ENCODE measurements around the gene FILIP1L.
"Not testable (repeated sequence)": the region's sequence is repeated elsewhere in the genome, so short reads cannot be mapped to it uniquely, and the experiment has no call there.

The FILIP1L gene

DNA sequence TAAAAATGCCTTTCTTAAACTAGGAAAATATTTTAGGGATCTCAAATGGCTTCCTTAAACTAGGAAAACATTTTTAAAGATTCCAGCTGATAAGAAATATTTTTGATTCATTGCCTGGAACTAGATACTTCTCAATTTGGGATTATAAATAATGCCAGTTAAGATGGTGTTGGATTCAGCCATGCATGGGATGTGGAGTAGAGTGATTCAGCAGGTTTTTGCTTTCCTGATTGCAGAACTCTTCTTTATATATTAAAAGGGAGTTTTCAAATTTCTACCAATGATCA, 15.6 kb downstream of the FILIP1L start:
- DNase-seq (ENCODE audit: low read depth), result no peak

DNA sequence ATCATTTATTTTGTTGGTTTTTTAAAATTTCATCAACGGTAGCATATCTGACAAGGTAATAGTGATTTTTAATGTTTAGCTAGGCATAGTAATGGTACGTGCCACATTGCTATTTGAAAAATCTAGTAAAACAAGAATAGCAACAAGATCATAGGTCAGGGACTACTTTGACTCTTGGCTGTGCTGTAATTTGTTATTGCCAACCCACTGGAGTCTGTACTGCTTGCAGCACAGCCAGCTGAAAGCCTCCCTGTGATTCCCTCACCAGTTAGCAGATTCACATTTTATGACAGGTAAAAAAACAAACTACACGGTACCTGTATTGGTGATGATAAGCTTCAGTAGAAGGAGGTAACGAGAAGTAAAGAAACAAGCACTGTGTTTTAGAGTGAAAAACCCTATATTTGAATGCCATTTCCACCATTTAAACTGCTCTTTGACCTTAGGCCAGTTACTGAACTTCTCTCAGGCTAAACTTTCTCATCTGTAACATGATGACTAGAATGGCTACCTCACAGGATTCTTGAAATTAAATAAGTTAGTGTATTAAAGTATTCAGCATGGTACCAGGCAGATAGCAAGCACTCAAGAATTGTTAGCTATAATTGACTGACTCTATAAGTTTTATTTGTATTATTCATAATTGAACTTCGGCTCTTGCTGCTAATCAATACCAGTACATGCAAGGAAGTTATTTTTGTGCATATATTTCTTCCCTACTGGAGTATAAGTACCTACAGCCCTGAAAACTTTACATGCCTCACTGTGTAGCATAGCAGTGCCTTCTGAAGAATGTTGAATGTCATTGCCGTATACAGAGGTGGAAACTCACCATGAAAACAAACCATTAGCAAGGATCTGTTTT, 16.1 kb downstream of the FILIP1L start:
- no peak for DNase-seq (ENCODE audit: low read depth)

DNA sequence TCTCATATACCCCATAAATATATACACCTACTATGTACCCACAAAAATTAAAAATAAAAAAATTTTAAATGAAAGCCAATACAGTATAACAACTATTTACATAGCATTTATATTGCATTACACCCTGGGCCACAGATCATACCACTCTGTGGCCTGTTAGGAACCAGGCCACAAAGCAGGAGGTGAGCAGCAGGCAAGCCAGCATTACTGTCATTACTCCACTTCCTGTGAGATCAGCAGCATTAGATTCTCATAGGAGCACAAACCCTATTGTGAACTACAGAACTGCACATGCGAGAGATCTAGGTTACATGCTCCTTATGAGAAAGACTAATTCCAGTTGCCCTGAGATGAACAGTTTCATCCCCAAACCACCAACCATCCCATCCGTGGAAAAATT, 17.4 kb downstream of the FILIP1L start:
- no peak for DNase-seq (ENCODE audit: low read depth)

DNA sequence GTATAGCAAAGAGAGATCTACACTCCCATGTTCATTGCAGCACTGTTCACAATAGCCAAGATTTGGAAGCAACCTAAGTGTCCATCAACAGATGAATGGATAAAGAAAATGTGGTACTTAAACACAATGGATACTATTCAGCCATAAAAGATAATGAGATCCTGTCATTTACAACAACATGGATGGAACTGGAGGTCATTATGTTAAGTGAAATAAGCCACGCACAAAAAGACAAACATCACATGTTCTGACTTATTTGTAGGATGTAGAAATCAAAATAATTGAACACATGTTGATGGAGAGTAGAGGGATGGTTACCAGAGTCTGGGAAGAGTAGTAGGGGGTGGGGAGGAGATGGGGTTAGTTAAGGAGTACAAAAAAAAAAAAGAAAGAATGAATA, 18.0 kb downstream of the FILIP1L start:
- not testable (repeated sequence) for DNase-seq (ENCODE audit: low read depth)

DNA sequence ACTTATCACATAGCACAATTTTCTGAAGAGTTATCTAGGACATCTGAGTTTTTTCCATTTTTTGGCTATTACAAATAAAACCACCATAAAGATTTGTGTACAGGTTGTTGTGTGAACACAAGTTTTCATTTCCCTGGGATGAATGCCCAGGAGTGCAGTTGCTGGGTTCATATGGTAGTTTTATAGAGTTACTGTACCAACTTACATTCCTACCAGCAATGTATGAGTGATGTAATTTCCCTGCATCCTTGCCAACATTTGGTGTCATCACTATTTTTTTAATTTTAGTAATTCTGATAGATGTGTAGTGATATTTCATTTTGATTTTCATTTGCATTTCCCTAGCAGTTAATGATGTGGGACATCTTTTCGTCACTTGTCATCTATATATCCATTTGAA, 20.5 kb downstream of the FILIP1L start:
- DNase-seq (ENCODE audit: low read depth), result no peak

DNA sequence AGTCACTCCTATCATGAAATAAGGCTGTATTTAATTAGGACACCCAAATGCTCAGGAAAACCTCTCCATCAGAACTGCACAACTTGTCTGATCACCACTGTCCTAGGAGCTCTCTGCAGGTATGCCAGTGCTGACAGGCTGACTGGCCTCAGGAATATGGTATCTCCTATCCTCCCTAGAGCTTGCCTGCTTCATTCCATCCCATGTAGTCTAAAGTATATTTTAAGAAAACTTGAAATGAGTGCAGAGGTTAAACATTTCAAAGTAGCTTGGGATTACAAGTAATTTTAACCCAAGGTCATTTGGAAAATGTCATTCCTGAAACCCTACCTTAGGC, 23.7 kb downstream of the FILIP1L start:
- DNase-seq (ENCODE audit: low read depth), result no peak

DNA sequence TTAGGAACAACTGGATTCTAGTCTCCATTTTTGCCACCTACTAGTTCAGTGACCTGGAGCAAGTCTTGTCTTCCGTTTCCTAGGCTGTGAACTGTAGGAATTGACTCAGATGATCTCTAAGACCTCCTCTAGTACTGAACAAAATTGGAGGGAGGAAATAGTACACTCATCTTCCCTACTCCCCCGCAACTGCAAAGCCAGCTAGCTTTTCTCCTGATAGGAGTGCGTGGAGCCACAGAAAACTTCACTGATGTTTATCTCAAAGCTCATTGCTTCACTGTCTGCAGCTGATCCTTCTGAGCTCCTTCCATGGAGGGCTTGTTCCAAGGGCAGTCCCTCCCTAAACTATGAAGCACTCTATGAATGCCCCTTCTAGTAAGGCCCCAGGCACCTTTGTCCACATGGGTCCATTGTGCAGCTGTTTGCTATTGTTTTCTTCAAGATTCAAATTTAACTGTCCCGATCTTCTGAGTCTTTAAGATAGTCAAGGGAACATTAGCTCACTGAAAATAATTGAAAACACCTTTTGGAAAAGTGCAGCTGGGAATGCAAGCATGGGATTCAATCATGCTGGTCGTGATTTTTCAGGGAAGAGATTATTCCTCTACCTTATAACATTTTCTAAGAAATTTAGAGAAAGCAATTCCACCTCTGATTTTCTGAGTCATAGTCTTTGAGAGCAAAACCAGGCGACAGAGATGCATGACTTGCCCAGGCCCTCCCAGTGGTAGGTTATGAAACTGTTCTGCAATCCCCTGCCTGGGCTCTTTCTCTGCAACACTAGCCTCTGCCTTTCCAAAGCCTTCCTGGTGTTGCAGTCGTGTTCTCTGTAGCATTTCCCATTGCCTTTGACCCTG, 24.3 kb downstream of the FILIP1L start:
- DNase-seq (ENCODE audit: low read depth), result peak; percentile 70

DNA sequence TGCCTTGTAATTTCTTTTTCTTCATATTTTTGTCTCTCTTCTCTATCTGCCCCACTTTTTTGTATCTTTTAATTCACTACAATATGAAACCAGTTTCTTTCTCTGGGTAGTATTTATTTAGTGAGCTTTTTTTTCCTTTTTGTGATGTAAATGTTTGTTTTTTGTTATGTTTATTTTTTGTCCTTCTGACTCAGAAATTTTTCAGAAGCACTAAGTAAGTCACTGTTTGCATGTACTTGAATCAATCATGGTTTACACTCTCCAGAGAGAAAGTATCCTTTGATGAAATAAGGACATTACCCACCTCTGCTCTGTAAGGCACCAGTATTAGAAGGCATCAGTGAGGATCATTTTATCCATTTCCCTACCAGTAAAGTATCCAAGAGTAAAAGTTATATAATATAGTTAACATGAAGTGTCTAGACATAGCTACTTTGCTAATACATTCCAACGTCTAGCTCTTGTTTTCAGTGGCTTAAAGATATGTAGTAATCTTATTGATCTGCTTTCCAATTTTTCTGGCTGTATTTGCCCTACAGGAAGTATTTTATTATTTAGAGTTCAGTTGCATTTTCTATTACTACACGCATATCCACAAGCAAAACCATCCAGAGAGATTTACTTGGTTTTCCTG, 25.4 kb downstream of the FILIP1L start:
- DNase-seq (ENCODE audit: low read depth), result no peak

DNA sequence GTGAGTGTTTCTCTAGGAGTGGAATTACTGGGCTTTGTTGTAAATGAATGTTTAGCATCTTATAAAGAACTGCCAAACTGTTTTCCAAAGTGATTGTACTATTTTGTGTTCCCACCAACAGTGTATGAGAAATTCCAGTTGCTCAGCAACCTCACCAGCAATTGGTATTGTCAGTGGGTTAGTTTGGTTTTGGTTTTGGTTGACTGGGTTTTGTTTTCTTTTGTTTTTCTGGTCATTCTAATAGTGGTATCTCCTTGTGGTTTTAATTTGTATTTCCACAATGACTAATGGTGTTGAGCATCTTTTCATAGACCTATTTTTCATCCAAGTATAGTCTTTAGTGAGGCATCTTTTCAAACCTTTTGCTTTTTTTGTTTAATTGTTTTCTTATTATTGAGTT, 27.1 kb downstream of the FILIP1L start:
- peak; percentile 80 for DNase-seq (ENCODE audit: low read depth)

DNA sequence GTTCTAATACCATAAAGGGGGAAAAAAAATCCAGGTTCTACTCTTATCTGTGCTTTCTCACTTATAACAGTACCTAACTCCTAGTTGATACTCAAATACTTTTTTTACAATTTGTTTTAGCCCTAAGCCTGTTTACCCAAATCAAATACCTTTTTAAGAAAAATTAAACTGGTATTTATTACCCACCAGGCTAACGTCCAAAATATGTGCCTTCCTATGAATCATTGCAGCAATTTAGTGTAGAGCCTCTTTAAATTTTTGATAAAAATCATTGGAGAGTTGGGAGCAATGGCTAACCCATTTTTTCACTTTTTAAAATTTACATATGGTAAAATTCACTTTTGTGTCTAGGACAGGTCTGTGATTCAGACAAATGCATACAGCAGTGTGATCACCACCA, 27.9 kb downstream of the FILIP1L start:
- no peak for DNase-seq (ENCODE audit: low read depth)

DNA sequence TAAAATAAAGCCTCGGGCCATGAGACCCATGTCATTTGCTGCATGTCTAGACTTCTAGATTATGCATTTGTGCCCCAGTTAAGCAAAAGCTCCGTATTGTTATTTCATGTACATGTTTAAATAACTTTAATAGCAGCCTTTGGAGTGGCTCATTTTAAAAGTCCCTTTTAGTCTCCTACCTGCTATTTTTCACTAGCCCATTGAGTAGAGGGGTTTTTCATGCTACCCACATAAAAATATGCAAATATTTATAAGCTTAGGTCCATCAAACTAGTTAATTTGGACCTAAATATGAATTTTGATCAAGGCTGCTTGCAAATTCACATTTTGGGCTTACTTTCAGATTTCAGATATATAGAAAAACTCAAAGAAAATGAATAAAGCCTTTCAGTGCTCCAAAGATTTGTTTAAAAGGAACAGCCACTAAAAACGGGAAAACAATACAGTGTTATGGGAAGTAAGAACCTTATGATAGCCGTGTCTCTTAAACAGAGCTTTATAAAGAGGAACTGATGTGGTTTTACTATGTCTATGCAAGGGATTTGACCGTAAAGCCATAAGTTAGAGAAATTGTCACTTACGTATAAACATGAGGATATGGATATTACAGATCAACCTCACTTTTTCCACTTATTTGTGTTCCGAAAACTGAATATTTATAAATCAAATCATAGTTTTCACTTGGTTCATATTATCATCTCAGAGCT, 30.0 kb downstream of the FILIP1L start:
- DNase-seq (ENCODE audit: low read depth), result no peak

DNA sequence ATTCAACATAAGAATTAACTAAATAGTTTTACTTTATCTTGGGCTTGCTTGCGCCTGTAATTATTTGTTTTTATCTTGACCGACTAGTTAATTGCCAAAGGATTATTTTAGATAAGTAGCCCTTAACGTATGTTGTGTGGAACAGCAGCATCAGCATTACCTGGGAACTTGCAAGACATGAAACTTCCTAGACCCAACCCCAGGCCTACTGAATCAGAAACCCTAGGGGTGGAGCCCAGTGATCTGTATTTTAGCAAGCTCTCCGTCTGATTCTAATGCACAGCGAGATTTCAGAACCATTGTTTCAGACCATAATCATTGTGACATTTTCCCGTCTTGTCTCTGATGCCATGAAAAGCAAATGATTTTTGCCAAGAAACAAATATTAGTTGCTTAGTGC, 31.1 kb downstream of the FILIP1L start:
- no peak for DNase-seq (ENCODE audit: low read depth)

DNA sequence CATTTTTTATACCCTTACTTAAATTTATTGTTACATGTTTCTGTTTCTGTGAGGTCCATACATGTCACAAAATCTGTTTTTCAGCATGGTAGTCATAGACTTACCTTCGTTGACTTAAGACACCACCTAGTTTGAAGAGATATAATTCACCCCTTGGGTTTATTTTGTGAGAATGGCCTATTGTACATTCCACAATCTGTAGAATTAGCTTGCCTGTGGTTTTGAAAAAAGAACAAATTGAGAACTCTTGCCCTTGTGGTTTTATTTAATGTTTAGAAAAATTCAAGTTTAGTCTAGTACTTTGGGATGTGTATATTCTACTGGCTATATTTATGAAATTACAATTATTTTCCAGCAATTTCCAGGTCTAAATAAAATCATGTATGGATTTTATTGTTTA, 31.6 kb downstream of the FILIP1L start:
- no peak for DNase-seq (ENCODE audit: low read depth)

DNA sequence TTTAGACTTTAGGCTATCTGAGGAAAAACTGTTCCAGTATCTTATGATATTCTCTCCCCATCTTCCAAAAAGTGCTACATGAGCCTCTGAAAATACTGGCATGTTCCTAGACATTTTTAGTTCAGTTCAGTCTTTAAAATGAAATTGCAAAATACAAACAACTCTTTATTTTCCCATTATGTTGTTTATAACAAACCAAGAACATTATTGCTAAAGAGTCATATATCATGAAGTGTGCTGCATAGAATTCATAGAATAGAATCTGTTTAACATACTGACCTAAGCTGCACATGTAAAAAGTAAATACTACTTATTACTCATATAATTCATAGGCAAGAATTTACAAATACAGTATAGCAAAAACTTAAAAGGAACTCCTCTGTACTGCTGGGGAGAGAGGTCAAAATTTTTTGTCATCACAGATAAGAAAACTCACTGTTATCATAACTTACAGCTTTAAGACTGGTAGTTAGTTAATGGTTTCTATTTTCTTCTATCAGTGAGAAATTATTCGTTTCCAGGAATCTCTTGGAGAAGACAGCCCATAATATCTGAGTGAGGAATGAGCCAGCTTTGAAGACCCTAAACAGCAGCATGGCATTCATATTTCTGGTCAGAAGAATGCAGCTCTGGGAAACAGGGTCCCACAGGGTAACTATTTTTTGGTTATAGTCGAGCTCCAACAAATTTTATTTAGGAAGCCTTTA, 32.2 kb downstream of the FILIP1L start:
- DNase-seq (ENCODE audit: low read depth), result no peak

DNA sequence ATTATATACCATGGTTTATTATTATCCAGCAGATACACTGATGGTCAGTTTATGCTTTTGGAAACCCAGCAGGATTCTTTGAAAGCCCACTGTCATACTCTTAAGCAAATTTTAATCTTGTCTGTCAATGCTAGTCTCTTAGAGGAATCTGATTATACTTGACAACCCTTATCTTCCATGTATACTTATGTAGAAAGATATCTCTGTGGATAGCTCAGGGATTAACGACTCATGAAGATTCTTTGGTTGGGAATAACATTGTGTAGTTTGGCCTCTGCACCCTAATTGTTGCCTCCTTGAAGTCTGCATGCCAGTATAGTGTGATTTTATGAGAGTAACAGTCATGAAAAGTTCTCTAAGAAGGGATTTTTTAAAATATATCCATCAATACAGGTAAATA, 33.0 kb downstream of the FILIP1L start:
- DNase-seq (ENCODE audit: low read depth), result no peak

DNA sequence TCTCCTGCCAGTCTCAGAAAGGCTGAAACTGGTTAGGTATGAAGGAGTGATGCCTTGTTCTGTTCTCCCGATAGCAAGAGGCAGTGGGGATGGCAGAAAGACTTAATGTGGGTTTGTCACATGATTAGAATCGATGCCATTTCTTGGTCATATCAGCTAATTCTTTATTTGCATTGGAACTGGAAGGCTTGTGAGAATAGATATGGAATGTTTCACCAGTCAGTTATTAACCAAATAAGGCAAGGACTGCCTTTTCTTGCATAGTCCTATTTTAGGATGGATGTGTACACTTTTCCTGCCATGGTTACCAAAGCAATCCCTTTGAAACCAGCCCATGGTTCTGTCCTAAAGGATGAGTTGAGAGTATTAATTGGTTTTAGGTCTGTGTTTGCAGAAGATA, 33.7 kb downstream of the FILIP1L start:
- no peak for DNase-seq (ENCODE audit: low read depth)

DNA sequence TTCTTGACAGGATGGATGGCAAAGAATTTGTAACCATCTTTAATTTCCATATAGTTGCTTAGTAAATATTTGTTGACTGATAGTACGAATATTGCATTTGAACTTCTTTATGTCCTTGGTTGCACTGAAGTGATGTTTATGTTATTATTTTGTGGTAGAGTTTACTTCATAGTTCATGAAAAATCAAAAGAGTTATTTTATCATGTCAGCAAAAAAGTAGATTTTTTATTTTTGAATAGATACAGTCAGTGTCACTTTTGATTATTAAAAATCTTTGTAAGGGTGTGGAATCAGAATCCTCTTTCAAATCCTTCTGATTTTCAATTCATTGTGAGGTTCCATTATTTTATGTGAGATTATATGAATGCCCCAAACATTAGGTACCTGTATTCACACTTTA, 35.0 kb downstream of the FILIP1L start:
- no peak for DNase-seq (ENCODE audit: low read depth)

DNA sequence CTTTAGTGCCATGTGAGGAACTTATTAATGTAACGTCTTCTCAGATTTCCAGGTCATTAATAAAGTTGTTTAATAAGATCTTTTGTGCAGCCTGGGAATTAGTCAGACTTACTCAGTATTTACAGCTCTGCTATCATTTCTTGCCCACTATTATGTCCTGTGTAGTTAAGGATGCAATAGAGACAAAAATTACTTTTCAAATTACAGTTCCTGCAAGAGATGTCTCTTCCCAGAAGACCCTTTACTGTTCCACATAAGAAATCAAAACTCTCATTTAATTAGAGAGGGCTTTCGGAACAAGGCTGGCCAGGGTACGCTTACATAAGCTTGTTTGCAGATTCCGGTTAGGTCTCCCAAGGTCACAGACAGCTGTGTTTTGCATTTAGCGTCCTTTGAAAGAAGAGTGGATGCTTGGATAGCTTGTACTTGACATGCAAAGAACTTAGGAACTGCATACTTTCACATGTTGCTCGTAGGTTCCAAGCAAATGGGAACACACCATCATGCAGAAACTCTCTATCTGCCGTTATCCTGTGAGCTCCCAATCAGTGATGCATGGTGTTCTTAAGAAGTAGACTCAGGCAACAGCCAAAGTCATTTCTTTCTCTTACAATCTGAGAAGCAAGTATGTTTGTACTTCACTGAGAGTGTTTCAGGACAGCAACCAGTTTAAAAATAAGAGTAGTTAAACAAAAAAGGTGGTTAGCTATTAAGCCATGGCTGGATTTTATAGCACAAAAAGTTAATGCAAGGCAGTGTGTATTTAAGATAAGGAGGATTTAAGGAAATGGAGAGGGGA, 37.4 kb downstream of the FILIP1L start:
- DNase-seq (ENCODE audit: low read depth), result no peak

DNA sequence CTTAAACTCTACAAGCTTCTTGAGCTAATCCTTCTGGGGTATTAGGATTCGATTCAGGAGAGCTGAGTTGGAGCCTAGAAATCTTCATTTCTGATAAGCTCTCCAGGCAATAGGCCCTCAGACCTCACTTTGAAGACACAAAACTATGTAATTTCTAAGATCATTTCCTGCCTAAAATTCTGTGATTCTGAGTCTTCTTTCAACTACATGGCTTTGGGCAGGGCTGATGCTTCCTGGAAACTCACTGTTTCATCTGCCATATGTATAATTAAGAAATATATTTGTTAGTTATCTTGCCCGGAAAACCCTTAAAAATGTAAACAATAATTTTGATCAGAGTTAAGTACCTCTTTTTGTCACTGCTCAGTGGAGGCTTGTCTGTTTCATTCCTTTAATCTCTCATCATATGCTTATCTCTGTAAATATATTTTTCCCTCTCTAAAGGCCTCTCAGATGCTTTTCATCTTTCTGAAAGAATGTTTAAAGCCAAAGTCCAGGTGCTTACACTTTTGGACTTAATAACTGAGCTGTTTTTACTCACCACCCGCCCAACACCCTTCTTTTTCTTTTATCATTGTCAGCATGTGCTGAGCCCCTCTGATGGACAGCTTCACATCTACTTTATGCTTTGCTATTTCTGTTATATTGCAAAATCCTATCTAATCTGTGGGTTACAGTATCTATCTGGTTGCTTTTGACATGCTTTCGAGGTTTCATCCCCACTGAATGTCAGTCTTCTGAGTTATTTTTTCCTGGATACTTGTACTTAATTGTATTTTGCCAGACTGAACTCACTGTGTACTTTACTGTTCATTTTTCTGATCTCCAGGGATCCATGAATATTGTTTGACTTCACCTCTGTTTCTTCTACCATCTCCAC, 38.2 kb downstream of the FILIP1L start:
- no peak for DNase-seq (ENCODE audit: low read depth)

DNA sequence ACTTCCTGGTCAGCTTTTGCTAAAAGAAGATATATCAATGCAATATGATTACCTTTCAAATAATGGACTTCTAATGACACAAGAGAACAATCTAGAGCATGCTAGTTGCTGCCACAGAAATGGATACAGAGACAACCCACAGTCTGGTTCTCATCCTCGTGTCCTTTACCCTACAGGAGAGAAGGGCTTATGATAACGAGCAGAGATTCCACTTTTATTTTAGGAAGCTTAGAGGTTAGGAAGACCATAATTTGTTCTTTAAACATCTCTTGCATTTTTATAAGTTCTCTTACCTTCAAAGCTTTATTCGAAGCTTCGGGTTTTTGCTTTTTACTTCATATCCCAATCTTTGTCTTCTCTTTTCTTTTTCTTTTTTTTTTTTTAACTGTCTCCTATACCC, 39.1 kb downstream of the FILIP1L start:
- DNase-seq (ENCODE audit: low read depth), result no peak

Data from fibroblast of gingiva (primary cell).